NCI-H526 treated with DMSO at 0.1 percent for 48 hours (cell line): ENCODE data around the gene DNAJB14.

Source experiments
- DNase-seq: peaks from one replicate; lab custom pipeline; 2025; lab: John Stamatoyannopoulos, UW

DNAJB14 gene

GRCh38 chr4:99863804-99864203 lies 82.6 kb downstream of the DNAJB14 start:
- no peak for DNase-seq

- DNase-seq = no peak
Observed at GRCh38 chr4:99861120-99861905, 85.1 kb downstream of the DNAJB14 start.

GRCh38 chr4:99860521-99860920 lies 85.9 kb downstream of the DNAJB14 start:
- no peak for DNase-seq

- DNase-seq = no peak
Observed at GRCh38 chr4:99859618-99860017, 86.8 kb downstream of the DNAJB14 start.

GRCh38 chr4:99857307-99857706 lies 89.1 kb downstream of the DNAJB14 start:
- DNase-seq = no peak

- DNase-seq = no peak
Observed at GRCh38 chr4:99856166-99856565, 90.3 kb downstream of the DNAJB14 start.

- no peak for DNase-seq
Observed at GRCh38 chr4:99855678-99856077, 90.7 kb downstream of the DNAJB14 start.

GRCh38 chr4:99853999-99854398 lies 92.4 kb downstream of the DNAJB14 start:
- DNase-seq = no peak

- DNase-seq = no peak
Observed at GRCh38 chr4:99853190-99853589, 93.2 kb downstream of the DNAJB14 start.

- no peak for DNase-seq
Observed at GRCh38 chr4:99852199-99852749, 94.1 kb downstream of the DNAJB14 start.

GRCh38 chr4:99848591-99849001 lies 97.8 kb downstream of the DNAJB14 start:
- DNase-seq = no peak

- DNase-seq = no peak
Observed at GRCh38 chr4:99847362-99847976, 98.9 kb downstream of the DNAJB14 start.

GRCh38 chr4:99846891-99847290 lies 99.5 kb downstream of the DNAJB14 start:
- no peak for DNase-seq
